GM12874 (cell line): Measurements from ENCODE around the gene ECEL1.

Experiments used
- CTCF ChIP-seq: IDR thresholded peaks from 2 replicates; pipeline ENCODE4 v1.5.1; 2011; ENCODE audit warnings: low read depth, mild to moderate bottlenecking, control low read depth, low read length, moderate library complexity; ENCODE audit not compliant: insufficient read depth

Gene ECEL1

DNA sequence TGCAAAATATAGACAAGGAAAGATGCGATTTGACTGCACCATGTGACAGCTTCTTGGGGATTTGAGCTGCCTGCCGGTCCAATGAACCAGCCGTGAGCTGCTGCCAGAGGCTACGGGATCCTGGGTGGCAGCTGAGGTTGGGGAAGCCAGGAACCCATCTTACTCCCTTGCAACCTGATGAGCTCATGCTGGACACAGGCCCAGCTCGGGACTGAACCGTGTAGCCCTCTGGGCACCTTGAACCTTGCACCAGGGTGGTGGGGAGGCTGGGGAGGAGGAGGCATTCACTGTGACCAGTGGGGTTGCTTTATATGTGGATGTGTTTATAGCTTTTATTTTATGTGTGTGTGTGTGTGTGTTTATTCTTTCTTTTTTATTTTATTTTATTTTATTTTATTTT, 22.6 kb downstream of the ECEL1 start:
- TF ChIP-seq CTCF: no peak

- no peak for TF ChIP-seq CTCF
These were observed 23.1 kb downstream of the ECEL1 start for GRCh38 chr2:232464544-232464885.

- no peak for TF ChIP-seq CTCF
These were observed 23.7 kb downstream of the ECEL1 start for GRCh38 chr2:232463701-232464543.

DNA sequence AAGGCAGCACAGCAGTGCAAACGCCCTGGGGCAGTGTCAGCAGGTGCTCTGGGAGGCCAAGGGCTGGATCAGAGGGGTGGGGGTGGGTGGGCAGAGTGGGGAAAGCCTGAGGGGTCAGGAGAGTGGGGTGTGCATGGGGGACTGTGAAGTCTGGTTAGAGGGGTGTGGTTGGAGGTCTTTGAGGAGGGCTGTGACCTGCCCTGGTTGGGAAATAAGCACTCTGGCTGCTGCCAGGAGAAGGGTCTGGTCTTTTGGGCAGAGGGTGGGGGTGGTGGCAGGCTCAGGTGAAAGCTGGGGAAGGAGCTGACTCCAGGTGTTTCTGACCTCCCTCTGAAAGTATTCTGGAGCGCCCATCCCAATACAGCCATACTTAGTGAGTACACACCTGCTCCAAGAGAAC, 27.5 kb downstream of the ECEL1 start:
- TF ChIP-seq CTCF: no peak

GRCh38 chr2:232459419-232460035, 28.1 kb downstream of the ECEL1 start:
- no peak for TF ChIP-seq CTCF

- TF ChIP-seq CTCF: no peak
These were observed 28.8 kb downstream of the ECEL1 start for GRCh38 chr2:232458661-232459418.

- no peak for TF ChIP-seq CTCF
These were observed 29.5 kb downstream of the ECEL1 start for GRCh38 chr2:232458051-232458660.
